HepG2 (cell line): ENCODE measurements around the gene ZBTB20.

Experiments used
- CTCF ChIP-seq: sonication (generic); formaldehyde crosslinking; IDR thresholded peaks from 2 replicates; pipeline ENCODE4 v1.5.0; 2020; ENCODE audit warnings: mild to moderate bottlenecking, missing genetic modification reagents, moderate library complexity
- ELF4 ChIP-seq: sonication (generic); formaldehyde crosslinking; IDR thresholded peaks from 2 replicates; pipeline ENCODE4 v1.5.0; 2020; ENCODE audit warnings: missing genetic modification reagents, mild to moderate bottlenecking, moderate library complexity, borderline replicate concordance
- SNAPC5 ChIP-seq: sonication (generic); formaldehyde crosslinking; IDR thresholded peaks from 2 replicates; pipeline ENCODE4 v1.8.1; 2023; ENCODE audit warnings: mild to moderate bottlenecking, missing genetic modification reagents, borderline replicate concordance
- ZKSCAN1 ChIP-seq: fragments of 150-350 bp; IDR thresholded peaks from 2 replicates; pipeline ENCODE4 v1.6.1; 2014; ENCODE audit warnings: low read length

GRCh38 chr3:114861666-114862065, 285.4 kb downstream of the ZBTB20 start:
- TF ChIP-seq ELF4: no peak
- no peak for TF ChIP-seq SNAPC5
- TF ChIP-seq CTCF (CRISPR knock-in tag): no peak
- TF ChIP-seq ZKSCAN1: no peak
